Naive thymus-derived CD4-positive, alpha-beta T cell (primary cell): Measurements from ENCODE around the gene TRIM63. TPM values are rescaled to one million over a fixed set of nuclear protein-coding genes. Genes with fewer than 3 reads are reported as not detected.

Experiments used
- ATAC-seq: fragments of 150-1000 bp; cut with Tn5 transposase; 2 replicates; pipeline ENCODE4 v1.10.0; 2021; ENCODE audit warnings: mild to moderate bottlenecking, moderate library complexity
- CTCF ChIA-PET: fragments of 350-600 bp; sonication (Branson Sonifier 250); formaldehyde crosslinking; loops from one replicate; lab custom pipeline; 2021; ENCODE audit warnings: antibody characterized with exemption; lab: Charles Lee
- POLR2A ChIA-PET: fragments of 350-600 bp; sonication (Branson Sonifier 250); formaldehyde crosslinking; loops from one replicate; lab custom pipeline; 2021; ENCODE audit warnings: antibody characterized with exemption, inconsistent platforms; lab: Charles Lee
- DNase-seq, 9 donors: peaks; one replicate each; pipeline versions ENCODE4 v3.0.0 to v3.0.0-alpha.2; 2020 to 2022; ENCODE audit warnings: mixed read lengths in 1 of 9
- H3K27ac ChIP-seq: one replicate; pipeline ENCODE4 v1.7.0; 2013; ENCODE audit warnings: mild to moderate bottlenecking, low read depth, low read length, moderate library complexity
- H3K27me3 ChIP-seq, 2 donors: one replicate each; pipeline ENCODE4 v1.7.0; 2013; ENCODE audit warnings: low read length in 2 of 2, mild to moderate bottlenecking in 2 of 2, moderate library complexity in 2 of 2; ENCODE audit not compliant: control insufficient read depth in 2 of 2, insufficient read depth in 2 of 2
- H3K36me3 ChIP-seq, 3 experiments: 1 replicate in 2 of 3; 2 replicates in 1 of 3; pipeline ENCODE4 v1.7.0; 2013; ENCODE audit warnings: low read length in 3 of 3, mild to moderate bottlenecking in 3 of 3, moderate library complexity in 1 of 3; ENCODE audit not compliant: insufficient read depth in 3 of 3, control insufficient read depth in 2 of 3
- H3K4me1 ChIP-seq, 2 donors: one replicate each; pipeline ENCODE4 v1.7.0; 2013; ENCODE audit warnings: low read length in 2 of 2, mild to moderate bottlenecking in 2 of 2, moderate library complexity in 1 of 2; ENCODE audit not compliant: control insufficient read depth in 2 of 2, insufficient read depth in 2 of 2
- H3K4me3 ChIP-seq: 2 replicates; pipeline ENCODE4 v1.7.0; 2013; ENCODE audit warnings: mild to moderate bottlenecking, low read length
- H3K9me3 ChIP-seq, 3 experiments: 1 replicate in 2 of 3; 2 replicates in 1 of 3; pipeline ENCODE4 v1.7.0; 2013; ENCODE audit warnings: low read length in 3 of 3; ENCODE audit not compliant: control insufficient read depth in 2 of 3
- H3K27ac Mint-ChIP-seq, 9 donors: one replicate each; pipeline ENCODE4 v1.8.0; 2020 to 2022; ENCODE audit warnings: mixed read lengths in 9 of 9, mild to moderate bottlenecking in 8 of 9, moderate library complexity in 5 of 9, inconsistent platforms in 2 of 9
- H3K27me3 Mint-ChIP-seq, 5 donors: one replicate each; pipeline ENCODE4 v1.8.0; 2021 to 2022; ENCODE audit warnings: mixed read lengths in 5 of 5, mild to moderate bottlenecking in 1 of 5
- H3K36me3 Mint-ChIP-seq, 5 donors: one replicate each; pipeline ENCODE4 v1.8.0; 2020 to 2022; ENCODE audit warnings: mixed read lengths in 5 of 5, mild to moderate bottlenecking in 3 of 5, inconsistent platforms in 1 of 5
- H3K4me1 Mint-ChIP-seq, 7 donors: one replicate each; pipeline ENCODE4 v1.8.0; 2020 to 2022; ENCODE audit warnings: mixed read lengths in 7 of 7, mild to moderate bottlenecking in 3 of 7, inconsistent platforms in 1 of 7
- H3K4me3 Mint-ChIP-seq, 10 donors: one replicate each; pipeline ENCODE4 v1.8.0; 2020 to 2022; ENCODE audit warnings: mild to moderate bottlenecking in 10 of 10, mixed read lengths in 10 of 10, moderate library complexity in 6 of 10, inconsistent platforms in 2 of 10
- H3K9me3 Mint-ChIP-seq, 11 donors: one replicate each; pipeline ENCODE4 v1.8.0; 2020 to 2022; ENCODE audit warnings: mixed read lengths in 11 of 11, mild to moderate bottlenecking in 4 of 11, inconsistent platforms in 1 of 11, moderate library complexity in 1 of 11
- intact Hi-C, 2 donors: fragments of 100-400 bp; cut with micrococcal nuclease; formaldehyde crosslinking; loops; one replicate each; pipeline ENCODE4 v1.15.1; 2023
- polyA plus RNA-seq, 2 donors: library from polyadenylated mRNA; unstranded; fragments of 300-500 nt; fragmentation: Illumina TruSeq; gene quantifications; one replicate each; pipeline ENCODE4 v1.2.3, GENCODE V29; 2021
- total RNA-seq, 6 experiments: library from RNA in 5 of 6; stranded (reverse) in 5 of 6; gene quantifications; 1 replicate in 5 of 6; 2 replicates in 1 of 6; pipeline ENCODE4 v1.2.3 and lab custom pipeline; 2021 to 2026

The TRIM63 gene
- total and polyA plus RNA-seq, 7 experiments from 2014 or later: not detected

DNA sequence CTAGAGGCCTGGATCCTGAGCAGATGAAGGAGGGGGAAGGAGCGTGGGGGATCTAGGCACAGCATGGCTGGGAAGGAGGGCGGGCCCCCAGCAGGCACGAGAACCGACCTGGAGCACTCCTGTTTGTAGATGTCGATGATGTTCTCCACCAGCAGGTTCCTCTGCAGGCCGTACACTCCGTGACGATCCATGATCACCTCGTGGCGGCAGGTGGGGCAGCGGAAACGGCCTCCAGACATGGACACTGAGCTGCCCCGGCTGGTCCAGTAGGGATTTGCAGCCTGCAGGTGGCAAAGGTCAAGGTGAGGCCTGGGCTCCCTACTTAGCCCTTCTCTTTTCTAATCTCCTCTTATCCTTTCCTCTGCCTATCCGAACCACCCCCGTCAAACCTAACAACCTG lies 1.3 kb downstream of the TRIM63 start:
- no peak overlapping the region for H3K27ac ChIP-seq
- H3K27ac Mint-ChIP-seq: no peak overlapping the region
- no peaks in the 10 kb centered on the region for H3K9me3 Mint-ChIP-seq
- no peaks in the 10 kb centered on the region for H3K36me3 ChIP-seq
- no peaks in the 10 kb centered on the region for H3K9me3 ChIP-seq
- no peaks in the 10 kb centered on the region for H3K27me3 ChIP-seq
- no peaks in the 10 kb centered on the region for H3K4me1 ChIP-seq
- POLR2A ChIA-PET: no interaction called here
- no peaks in the 10 kb centered on the region for H3K36me3 Mint-ChIP-seq
- CTCF ChIA-PET: no interaction called here
- no peaks in the 10 kb centered on the region for H3K4me1 Mint-ChIP-seq
- no peak for DNase-seq
- no peak for ATAC-seq
- peaks cover 0 to 37% (median 7%) of the 10 kb centered on the region in 5 donors for H3K27me3 Mint-ChIP-seq
- no peak overlapping the region for H3K4me3 ChIP-seq
- intact Hi-C loops: no loop called here
- no peak overlapping the region for H3K4me3 Mint-ChIP-seq

DNA sequence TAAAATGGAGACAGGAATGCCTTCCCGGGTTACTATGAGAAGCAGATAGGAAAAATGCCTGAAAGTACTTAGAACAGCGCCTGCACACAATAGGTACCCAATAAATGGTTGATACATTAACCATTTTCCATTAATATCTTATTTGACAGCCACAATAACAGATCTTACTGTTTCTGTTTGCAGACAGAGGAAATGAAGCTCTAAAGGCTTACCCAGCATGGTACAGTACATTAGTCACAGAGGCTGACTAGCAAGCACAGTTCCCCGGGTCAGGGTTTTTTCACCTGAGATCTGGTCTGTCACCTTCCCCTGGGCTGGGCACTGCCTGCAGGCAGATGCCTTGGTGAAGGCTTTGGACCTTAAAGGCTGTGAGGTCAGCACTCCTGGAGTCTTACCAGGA lies 2.9 kb downstream of the TRIM63 start:
- no peak overlapping the region for H3K27ac Mint-ChIP-seq
- Histone ChIP-seq H3K36me3 (no peaks in the 10 kb centered on the region), H3K4me1 (no peaks in the 10 kb centered on the region), H3K27ac (no peak overlapping the region), H3K4me3 (no peak overlapping the region), H3K27me3 (no peaks in the 10 kb centered on the region), H3K9me3 (no peaks in the 10 kb centered on the region)
- ChIA-PET CTCF (interaction anchor here (0.8 kb wide), 1 partner anchor 90 kb away, joined by 3 read pairs; no protein-coding TSS in a partner anchor), POLR2A (interaction anchor here (0.6 kb wide), 1 partner anchor 62 kb away, joined by 4 read pairs; no protein-coding TSS in a partner anchor)
- H3K27me3 Mint-ChIP-seq: peaks cover 2 to 39% (median 13%) of the 10 kb centered on the region in 5 donors
- intact Hi-C loops: no loop called here
- H3K4me3 Mint-ChIP-seq: no peak overlapping the region
- ATAC-seq (no peak), DNase-seq (no peak)
- no peaks in the 10 kb centered on the region for H3K9me3 Mint-ChIP-seq
- H3K36me3 Mint-ChIP-seq: no peaks in the 10 kb centered on the region
- H3K4me1 Mint-ChIP-seq: no peaks in the 10 kb centered on the region

DNA sequence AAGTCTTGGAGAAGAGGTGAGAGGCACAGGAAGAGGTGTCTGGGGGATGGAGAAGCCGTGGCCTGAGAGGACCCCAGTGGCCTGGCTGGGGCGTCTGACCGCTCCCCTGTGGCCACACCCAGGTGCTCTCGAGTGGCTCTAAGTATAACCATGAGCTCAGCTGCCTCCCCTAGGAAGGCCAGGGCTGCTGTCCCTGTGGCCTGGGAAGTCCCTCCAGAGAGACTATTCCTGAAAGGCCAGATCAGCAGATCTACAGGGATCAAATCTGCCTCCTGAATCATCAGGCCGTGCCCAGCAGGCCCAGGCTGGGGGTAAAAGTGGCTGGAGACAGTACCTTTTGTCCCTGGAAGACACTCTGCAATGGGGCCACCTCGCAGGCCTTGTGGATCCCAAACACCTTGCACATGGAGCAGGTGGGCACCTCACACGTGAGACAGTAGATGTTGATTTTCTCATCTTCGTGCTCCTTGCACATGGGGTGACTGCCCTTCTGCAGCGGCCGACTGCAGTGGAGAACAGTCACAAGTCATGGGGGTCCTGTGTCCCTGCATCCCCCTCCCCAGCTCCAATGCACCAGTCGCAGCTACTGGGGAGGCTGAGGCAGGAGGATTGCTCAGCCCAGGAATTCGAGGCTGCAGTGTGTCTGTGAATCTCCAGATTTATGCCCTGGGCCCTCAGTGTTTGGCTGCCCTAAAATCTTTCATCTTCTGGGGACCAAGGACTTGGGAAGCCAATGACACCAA lies 6.4 kb downstream of the TRIM63 start:
- Histone ChIP-seq H3K9me3 (no peaks in the 10 kb centered on the region), H3K27ac (no peak overlapping the region), H3K4me3 (no peak overlapping the region), H3K36me3 (no peaks in the 10 kb centered on the region), H3K4me1 (no peaks in the 10 kb centered on the region), H3K27me3 (no peaks in the 10 kb centered on the region)
- H3K27ac Mint-ChIP-seq: peak overlapping the region in 1 of 9 donors; percentile 25
- no peak for DNase-seq
- intact Hi-C loops: no loop called here
- H3K9me3 Mint-ChIP-seq: no peaks in the 10 kb centered on the region
- no peaks in the 10 kb centered on the region for H3K36me3 Mint-ChIP-seq
- H3K4me1 Mint-ChIP-seq: no peaks in the 10 kb centered on the region
- CTCF ChIA-PET: no interaction called here
- no peak overlapping the region for H3K4me3 Mint-ChIP-seq
- POLR2A ChIA-PET: interaction anchor here (0.6 kb wide), 1 partner anchor 288 kb away, joined by 3 read pairs; no protein-coding TSS in a partner anchor
- ATAC-seq: no peak
- H3K27me3 Mint-ChIP-seq: peaks cover 6 to 38% (median 20%) of the 10 kb centered on the region in 5 donors

DNA sequence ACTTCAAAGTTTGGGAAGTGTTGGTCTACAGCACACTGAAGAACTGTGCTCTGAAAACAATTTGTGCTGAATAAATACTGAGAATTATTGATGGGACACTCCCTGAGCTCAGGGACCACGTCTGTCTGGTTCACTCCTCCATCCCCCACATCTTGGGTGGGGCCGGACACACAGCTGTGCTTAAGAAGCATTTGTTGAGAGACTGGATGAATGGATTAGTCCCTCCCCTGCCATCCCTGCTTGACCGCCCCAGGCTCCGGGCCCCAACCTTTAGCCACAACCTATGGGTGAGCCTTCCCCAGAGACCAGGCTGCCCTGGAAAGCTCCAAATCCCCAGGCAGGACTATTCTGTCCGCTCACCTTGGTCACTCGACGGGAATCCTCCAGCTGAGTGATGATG lies 7.5 kb downstream of the TRIM63 start:
- H3K9me3 ChIP-seq: no peaks in the 10 kb centered on the region
- no peak for ATAC-seq
- intact Hi-C loops: no loop called here
- H3K27me3 Mint-ChIP-seq: peaks cover 6 to 44% (median 23%) of the 10 kb centered on the region in 5 donors
- H3K36me3 Mint-ChIP-seq: no peaks in the 10 kb centered on the region
- no peaks in the 10 kb centered on the region for H3K4me1 ChIP-seq
- no peaks in the 10 kb centered on the region for H3K9me3 Mint-ChIP-seq
- no peaks in the 10 kb centered on the region for H3K36me3 ChIP-seq
- ChIA-PET CTCF (interaction anchor here (0.6 to 1.6 kb wide), 2 partner anchors 55 to 110 kb away, joined by 3 to 4 read pairs; no protein-coding TSS in a partner anchor), POLR2A (no interaction called here)
- no peak overlapping the region for H3K27ac Mint-ChIP-seq
- no peak overlapping the region for H3K4me3 Mint-ChIP-seq
- no peak overlapping the region for H3K27ac ChIP-seq
- DNase-seq: no peak
- no peak overlapping the region for H3K4me3 ChIP-seq
- H3K27me3 ChIP-seq: no peaks in the 10 kb centered on the region
- H3K4me1 Mint-ChIP-seq: no peaks in the 10 kb centered on the region

DNA sequence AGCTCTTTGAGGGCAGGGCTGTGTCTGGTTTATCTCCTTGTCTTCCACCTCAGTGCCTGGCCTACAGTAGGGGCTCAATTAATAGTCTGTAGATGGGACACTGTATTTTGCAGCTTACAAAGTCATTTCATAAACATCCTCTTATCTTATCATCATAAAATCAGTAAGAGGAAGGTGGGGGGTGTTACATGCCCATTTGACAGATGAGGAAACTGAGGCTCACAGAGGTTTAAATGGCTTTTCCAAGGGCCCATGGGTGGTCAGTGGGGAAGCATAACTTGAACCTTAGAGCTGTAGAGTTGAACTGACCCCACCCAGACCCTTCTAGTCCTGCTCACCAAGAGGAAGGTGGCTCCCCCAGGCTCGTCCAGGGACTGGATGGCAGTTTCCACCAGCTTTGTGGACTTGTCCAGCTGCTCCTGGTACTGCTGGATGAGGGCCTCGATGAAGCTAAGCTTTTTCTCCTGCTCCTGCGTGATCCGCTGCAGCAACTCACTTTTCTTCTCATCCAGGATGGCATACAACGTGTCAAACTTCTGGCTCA lies 9.3 kb downstream of the TRIM63 start:
- POLR2A ChIA-PET: no interaction called here
- no peaks in the 10 kb centered on the region for H3K27me3 ChIP-seq
- H3K4me3 Mint-ChIP-seq: no peak overlapping the region

DNA sequence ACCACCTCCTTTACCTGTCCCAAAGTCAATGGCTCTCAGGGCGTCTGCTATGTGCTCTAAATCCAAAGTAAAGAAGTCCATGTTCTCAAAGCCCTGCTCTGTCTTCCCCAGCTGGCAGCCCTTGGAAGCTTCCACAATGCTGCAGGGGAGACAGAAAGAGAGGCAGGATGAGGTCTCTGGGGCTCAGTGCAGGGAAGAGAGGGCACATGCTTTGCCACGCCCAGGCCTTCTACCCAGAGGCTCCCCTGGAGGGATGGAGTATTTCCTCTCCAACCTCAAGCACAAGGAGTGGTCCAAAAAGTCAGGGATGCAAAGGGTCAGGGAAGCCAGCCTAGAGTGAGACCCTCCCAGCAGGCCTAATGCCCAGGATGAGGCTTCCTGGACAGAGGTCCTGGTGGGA lies 10.2 kb downstream of the TRIM63 start:
- Mint-ChIP-seq H3K27me3 (peaks cover 16 to 55% (median 34%) of the 10 kb centered on the region in 5 donors), H3K9me3 (no peaks in the 10 kb centered on the region), H3K27ac (no peak overlapping the region), H3K4me1 (no peaks in the 10 kb centered on the region), H3K4me3 (no peak overlapping the region), H3K36me3 (no peaks in the 10 kb centered on the region)
- DNase-seq (no peak), ATAC-seq (no peak)
- no peak overlapping the region for H3K27ac ChIP-seq
- H3K27me3 ChIP-seq: no peaks in the 10 kb centered on the region
- POLR2A ChIA-PET: no interaction called here
- intact Hi-C loops: no loop called here
- no peaks in the 10 kb centered on the region for H3K9me3 ChIP-seq
- CTCF ChIA-PET: no interaction called here
- no peaks in the 10 kb centered on the region for H3K4me1 ChIP-seq
- H3K4me3 ChIP-seq: no peak overlapping the region
- no peaks in the 10 kb centered on the region for H3K36me3 ChIP-seq

More for the DNA sequence above, 9.3 kb downstream of the TRIM63 start:
- Mint-ChIP-seq H3K9me3 (no peaks in the 10 kb centered on the region), H3K27ac (no peak overlapping the region), H3K4me1 (no peaks in the 10 kb centered on the region), H3K27me3 (peaks cover 16 to 55% (median 35%) of the 10 kb centered on the region in 5 donors), H3K36me3 (no peaks in the 10 kb centered on the region)
- ATAC-seq (no peak), DNase-seq (no peak)
- Histone ChIP-seq H3K9me3 (no peaks in the 10 kb centered on the region), H3K36me3 (no peaks in the 10 kb centered on the region), H3K4me3 (no peak overlapping the region), H3K27ac (no peak overlapping the region), H3K4me1 (no peaks in the 10 kb centered on the region)
- intact Hi-C loops: no loop called here
- CTCF ChIA-PET: interaction anchor here (0.5 to 1.6 kb wide), 2 partner anchors 57 to 655 kb away, joined by 3 to 4 read pairs; no protein-coding TSS in a partner anchor
